MM.1S (cell line): ENCODE data around the gene TMEM51.

Experiments used
- DNase-seq: peaks from one replicate; pipeline ENCODE4 v3.0.0-alpha.2; 2015
- H2AFZ ChIP-seq: fragments of 300-600 bp; sonication (generic); 2 replicates; pipeline ENCODE4 v1.6.0; 2016; ENCODE audit warnings: antibody characterized with exemption, low read length
- H3F3A ChIP-seq: fragments of 300-600 bp; sonication (generic); 2 replicates; pipeline ENCODE4 v1.6.1; 2016; ENCODE audit warnings: mild to moderate bottlenecking, antibody characterized with exemption, low read length, moderate library complexity, mixed read lengths; ENCODE audit not compliant: insufficient read depth
- H3K27ac ChIP-seq: fragments of 300-600 bp; sonication (generic); 2 replicates; pipeline ENCODE4 v1.5.1; 2016; ENCODE audit warnings: mild to moderate bottlenecking, low read length
- H3K27me3 ChIP-seq: fragments of 300-600 bp; sonication (generic); replicated peaks from 2 replicates; pipeline ENCODE4 v1.6.0; 2016; ENCODE audit warnings: low read length; ENCODE audit not compliant: insufficient read depth
- H3K36me3 ChIP-seq: fragments of 300-600 bp; sonication (generic); replicated peaks from 2 replicates; pipeline ENCODE4 v1.6.1; 2016; ENCODE audit warnings: mild to moderate bottlenecking, low read length, mixed read lengths; ENCODE audit not compliant: insufficient read depth
- H3K4me1 ChIP-seq: fragments of 300-600 bp; sonication (generic); 2 replicates; pipeline ENCODE4 v1.6.1; 2016; ENCODE audit warnings: low read length, mixed read lengths
- H3K4me2 ChIP-seq: fragments of 300-600 bp; sonication (generic); 2 replicates; pipeline ENCODE4 v1.6.0; 2016; ENCODE audit warnings: low read depth, low read length
- H3K4me3 ChIP-seq: fragments of 300-600 bp; sonication (generic); 2 replicates; pipeline ENCODE4 v1.5.1; 2016; ENCODE audit warnings: low read length, mixed read lengths
- H3K79me2 ChIP-seq: fragments of 300-600 bp; sonication (generic); 2 replicates; pipeline ENCODE4 v1.6.1; 2016; ENCODE audit warnings: mixed run types, low read length, mixed read lengths
- H3K9ac ChIP-seq: fragments of 300-600 bp; sonication (generic); 2 replicates; pipeline ENCODE4 v1.6.1; 2016; ENCODE audit warnings: low read length, mixed read lengths
- H3K9me2 ChIP-seq: fragments of 300-600 bp; sonication (generic); replicated peaks from 2 replicates; pipeline ENCODE4 v1.6.1; 2016; ENCODE audit warnings: mild to moderate bottlenecking, low read length, mixed read lengths; ENCODE audit not compliant: insufficient read depth
- H3K9me3 ChIP-seq: fragments of 300-600 bp; sonication (generic); replicated peaks from 2 replicates; pipeline ENCODE4 v1.6.1; 2016; ENCODE audit warnings: mild to moderate bottlenecking, low read length, mixed read lengths; ENCODE audit not compliant: insufficient read depth
- H4K20me1 ChIP-seq: fragments of 300-600 bp; sonication (generic); 2 replicates; pipeline ENCODE4 v1.6.1; 2016; ENCODE audit warnings: mild to moderate bottlenecking, low read length, moderate library complexity, mixed read lengths; ENCODE audit not compliant: insufficient read depth
- EZH2 ChIP-seq: fragments of 300-600 bp; sonication (generic); optimal IDR thresholded peaks from 2 replicates; pipeline ENCODE3; 2017; ENCODE audit warnings: low read depth, mild to moderate bottlenecking, antibody characterized with exemption, low read length, mixed read lengths
- EZH2phosphoT487 ChIP-seq: fragments of 300-600 bp; sonication (generic); IDR thresholded peaks from 2 replicates; pipeline ENCODE4 v1.6.1; 2018; ENCODE audit warnings: antibody characterized with exemption, low read length
- TF ChIP-seq, protein P1 (sequence below): fragments of 300-600 bp; sonication (generic); IDR thresholded peaks from 2 replicates; pipeline ENCODE4 v1.5.1; 2016; ENCODE audit warnings: antibody characterized with exemption, low read length, mixed read lengths

TMEM51 gene

DNA sequence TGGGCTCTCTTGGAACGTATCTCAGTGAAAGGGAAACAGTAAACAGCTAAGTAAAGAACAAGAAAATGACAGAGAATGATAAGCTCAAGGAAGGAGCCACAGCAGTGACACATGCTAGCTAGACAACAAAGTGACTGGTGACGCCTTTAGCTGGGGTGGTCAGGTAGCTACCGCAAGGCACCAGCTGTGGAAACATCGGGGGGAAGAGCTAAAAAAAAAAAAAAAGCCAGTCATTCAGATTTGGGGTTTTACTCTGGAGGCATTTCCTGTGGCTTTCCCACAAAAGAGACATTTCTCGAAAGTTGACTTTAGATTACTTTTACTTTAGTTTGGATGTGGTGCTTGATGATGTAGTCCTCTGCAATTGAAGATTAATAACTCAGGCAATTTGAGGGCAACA lies 95.5 kb downstream of the TMEM51 start:
- H3K27me3 ChIP-seq, result peaks cover 43% of the 10 kb centered on the region
- H3K9me2 ChIP-seq, result no peaks in the 10 kb centered on the region
- H3K9ac ChIP-seq, result peak overlapping the region; percentile 49
- DNase-seq, result peak; percentile 93
- no peaks in the 10 kb centered on the region for H3K79me2 ChIP-seq
- peaks cover 28% of the 10 kb centered on the region for H3F3A ChIP-seq
- H3K27ac ChIP-seq, result peak overlapping the region; percentile 78
- H4K20me1 ChIP-seq, result no peaks in the 10 kb centered on the region
- no peak for TF ChIP-seq EZH2
- TF ChIP-seq, protein P1, sequence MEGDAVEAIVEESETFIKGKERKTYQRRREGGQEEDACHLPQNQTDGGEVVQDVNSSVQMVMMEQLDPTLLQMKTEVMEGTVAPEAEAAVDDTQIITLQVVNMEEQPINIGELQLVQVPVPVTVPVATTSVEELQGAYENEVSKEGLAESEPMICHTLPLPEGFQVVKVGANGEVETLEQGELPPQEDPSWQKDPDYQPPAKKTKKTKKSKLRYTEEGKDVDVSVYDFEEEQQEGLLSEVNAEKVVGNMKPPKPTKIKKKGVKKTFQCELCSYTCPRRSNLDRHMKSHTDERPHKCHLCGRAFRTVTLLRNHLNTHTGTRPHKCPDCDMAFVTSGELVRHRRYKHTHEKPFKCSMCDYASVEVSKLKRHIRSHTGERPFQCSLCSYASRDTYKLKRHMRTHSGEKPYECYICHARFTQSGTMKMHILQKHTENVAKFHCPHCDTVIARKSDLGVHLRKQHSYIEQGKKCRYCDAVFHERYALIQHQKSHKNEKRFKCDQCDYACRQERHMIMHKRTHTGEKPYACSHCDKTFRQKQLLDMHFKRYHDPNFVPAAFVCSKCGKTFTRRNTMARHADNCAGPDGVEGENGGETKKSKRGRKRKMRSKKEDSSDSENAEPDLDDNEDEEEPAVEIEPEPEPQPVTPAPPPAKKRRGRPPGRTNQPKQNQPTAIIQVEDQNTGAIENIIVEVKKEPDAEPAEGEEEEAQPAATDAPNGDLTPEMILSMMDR, result no peak
- no peak for TF ChIP-seq EZH2phosphoT487
- H3K4me3 ChIP-seq, result peak overlapping the region; percentile 20; the same call in 1 of the 2 replicates
- peak overlapping the region; percentile 86 for H3K4me2 ChIP-seq
- no peaks in the 10 kb centered on the region for H3K9me3 ChIP-seq
- H3K4me1 ChIP-seq, result peaks cover 36% of the 10 kb centered on the region
- H2AFZ ChIP-seq, result peak overlapping the region; percentile 30; the same call in 1 of the 2 replicates
- H3K36me3 ChIP-seq, result no peaks in the 10 kb centered on the region

- no peak overlapping the region for H3K4me3 ChIP-seq
Measured at GRCh38 chr1:15251857-15252835, 98.6 kb downstream of the TMEM51 start.

GRCh38 chr1:15254559-15254958 lies 101.0 kb downstream of the TMEM51 start:
- no peak overlapping the region for H2AFZ ChIP-seq
- H3K9ac ChIP-seq, result no peak overlapping the region
- DNase-seq, result no peak
- H3K9me3 ChIP-seq, result no peaks in the 10 kb centered on the region
- H3K27ac ChIP-seq, result no peak overlapping the region
- peaks cover 41% of the 10 kb centered on the region for H3K27me3 ChIP-seq
- no peak overlapping the region for H3K4me3 ChIP-seq
- H3K4me1 ChIP-seq, result peaks cover 30% of the 10 kb centered on the region
- peaks cover 17% of the 10 kb centered on the region for H3F3A ChIP-seq
- H3K36me3 ChIP-seq, result no peaks in the 10 kb centered on the region
- H4K20me1 ChIP-seq, result no peaks in the 10 kb centered on the region
- no peaks in the 10 kb centered on the region for H3K79me2 ChIP-seq
- TF ChIP-seq EZH2phosphoT487 (no peak), EZH2 (no peak)
- TF ChIP-seq, protein P1, result no peak
- H3K9me2 ChIP-seq, result no peaks in the 10 kb centered on the region
- no peak overlapping the region for H3K4me2 ChIP-seq

More at GRCh38 chr1:15251857-15252835, 98.6 kb downstream of the TMEM51 start:
- H3K27ac ChIP-seq, result no peak overlapping the region
- H3F3A ChIP-seq, result peaks cover 28% of the 10 kb centered on the region
- no peaks in the 10 kb centered on the region for H3K9me2 ChIP-seq
- no peaks in the 10 kb centered on the region for H3K9me3 ChIP-seq
- peaks cover 36% of the 10 kb centered on the region for H3K4me1 ChIP-seq
- H3K36me3 ChIP-seq, result no peaks in the 10 kb centered on the region
- TF ChIP-seq, protein P1, result no peak
- no peak for DNase-seq
- no peak overlapping the region for H2AFZ ChIP-seq
- H3K27me3 ChIP-seq, result peaks cover 41% of the 10 kb centered on the region
- no peaks in the 10 kb centered on the region for H4K20me1 ChIP-seq
- no peak overlapping the region for H3K9ac ChIP-seq
- no peak overlapping the region for H3K4me2 ChIP-seq
- H3K79me2 ChIP-seq, result no peaks in the 10 kb centered on the region
